22Rv1 (cell line): ENCODE data around the gene KRTAP4-9.

ENCODE experiments used
- CTCF ChIP-seq: fragments of 450-650 bp; IDR thresholded peaks from 2 replicates; pipeline ENCODE4 v1.5.1; 2017; ENCODE audit warnings: mild to moderate bottlenecking
- ZFX ChIP-seq: fragments of 450-650 bp; IDR thresholded peaks from 2 replicates; pipeline ENCODE4 v1.6.1; 2017; ENCODE audit warnings: antibody characterized with exemption, borderline replicate concordance

- TF ChIP-seq CTCF: no peak
- no peak for TF ChIP-seq ZFX
Observed at GRCh38 chr17:41144846-41145245, 39.7 kb downstream of the KRTAP4-9 start.
